ENCODE results near the gene TLX2.
"Not testable (repeated sequence)": the region's sequence is repeated elsewhere in the genome, so short reads cannot be mapped to it uniquely, and the experiment has no call there.

TLX2 gene

GRCh38 chr2:74514368-74515270 lies at the start of gene TLX2:
Gene TLX2, plus strand, starts transcription at chr2:74514450. Its CDS starts 357 bp downstream, at chr2:74514807.
- DNase-seq (ENCODE audit: low spot score) = no peak

DNA sequence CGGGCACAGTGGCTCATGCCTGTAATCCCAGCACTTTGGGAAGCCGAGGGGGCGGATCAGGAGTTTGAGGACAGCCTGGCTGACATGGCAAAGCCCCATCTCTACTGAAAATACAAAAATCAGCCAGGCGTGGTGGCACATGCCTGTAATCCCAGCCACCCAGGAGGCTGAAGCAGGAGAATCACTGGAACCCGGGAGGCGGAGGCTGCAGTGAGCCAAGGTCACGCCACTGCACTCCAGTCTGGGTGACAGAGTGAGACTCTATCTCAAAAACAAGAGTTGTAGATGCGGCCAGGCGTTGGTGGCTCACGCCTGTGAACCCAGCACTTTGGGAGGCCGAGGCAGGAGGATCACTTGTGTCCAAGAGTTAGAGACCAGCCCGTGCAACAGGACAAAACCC lies 43.5 kb upstream of the TLX2 start:
- DNase-seq (ENCODE audit: low spot score) = not testable (repeated sequence)

GRCh38 chr2:74471332-74472065 lies 42.8 kb upstream of the TLX2 start:
- DNase-seq (ENCODE audit: low spot score) = no peak

- DNase-seq (ENCODE audit: low spot score) = peak; percentile 96
Observed at GRCh38 chr2:74472086-74472944, 41.9 kb upstream of the TLX2 start, which contains the start of gene MRPL53. Gene MRPL53, minus strand, starts transcription at chr2:74472680. Its CDS starts 20 bp downstream, at chr2:74472660.

- no peak for DNase-seq (ENCODE audit: low spot score)
Observed at GRCh38 chr2:74472945-74473258, 41.3 kb upstream of the TLX2 start.

DNA sequence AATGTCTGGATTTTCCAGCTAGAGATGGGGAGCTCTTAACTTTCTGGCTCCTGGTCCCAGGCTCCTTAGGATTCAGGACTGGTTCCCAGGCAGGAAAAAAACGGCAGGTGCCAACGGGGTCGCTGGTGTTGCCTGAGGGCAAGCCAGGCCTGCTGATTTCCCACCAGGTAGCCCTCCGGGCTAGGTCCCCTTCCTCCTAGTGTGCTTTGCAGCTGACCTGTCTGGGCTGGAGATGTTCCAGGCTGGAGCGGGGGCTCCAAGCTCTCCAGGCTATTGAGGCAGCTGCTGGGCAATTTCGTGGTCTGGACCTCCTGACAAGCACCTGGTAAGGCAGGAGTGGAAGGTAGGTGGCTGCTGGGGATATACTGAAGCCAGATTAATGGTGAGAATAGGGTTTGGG lies 39.8 kb upstream of the TLX2 start:
- no peak for DNase-seq (ENCODE audit: low spot score)

- no peak for DNase-seq (ENCODE audit: low spot score)
Observed at GRCh38 chr2:74474899-74475298, 39.4 kb upstream of the TLX2 start.

DNA sequence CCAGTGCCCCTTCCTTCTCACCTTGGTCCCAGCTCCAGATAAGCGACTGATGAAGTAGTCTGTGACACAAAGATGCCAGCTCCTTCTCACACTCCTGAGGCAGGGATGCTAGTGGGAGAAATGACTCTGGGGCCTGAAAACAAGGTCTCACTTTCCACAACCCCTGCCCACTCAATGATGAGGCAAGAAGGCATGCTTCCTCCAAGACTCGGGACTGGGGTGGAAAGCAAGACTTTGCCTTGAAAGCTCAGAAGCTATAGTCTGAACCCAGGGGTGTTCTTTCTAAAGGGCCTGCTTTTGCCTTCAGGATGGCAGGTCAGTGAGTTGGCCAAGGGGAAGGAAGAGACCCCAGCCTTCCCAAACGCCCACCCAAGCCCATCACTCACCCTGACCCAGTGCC lies 32.8 kb upstream of the TLX2 start:
- no peak for DNase-seq (ENCODE audit: low spot score)

GRCh38 chr2:74481961-74482800 lies 32.1 kb upstream of the TLX2 start:
- DNase-seq (ENCODE audit: low spot score) = peak; percentile 53

- peak; percentile 95 for DNase-seq (ENCODE audit: low spot score)
Observed at GRCh38 chr2:74482801-74483674, 31.2 kb upstream of the TLX2 start, which contains the start of the genes CCDC142 and TTC31. Gene CCDC142, minus strand, starts transcription at chr2:74482998. Its CDS starts 161 bp downstream, at chr2:74482837. Gene TTC31, plus strand, starts transcription at chr2:74483081. Its CDS starts 15 bp downstream, at chr2:74483096.

GRCh38 chr2:74483675-74484164 lies 30.5 kb upstream of the TLX2 start:
- DNase-seq (ENCODE audit: low spot score) = not testable (repeated sequence)

DNA sequence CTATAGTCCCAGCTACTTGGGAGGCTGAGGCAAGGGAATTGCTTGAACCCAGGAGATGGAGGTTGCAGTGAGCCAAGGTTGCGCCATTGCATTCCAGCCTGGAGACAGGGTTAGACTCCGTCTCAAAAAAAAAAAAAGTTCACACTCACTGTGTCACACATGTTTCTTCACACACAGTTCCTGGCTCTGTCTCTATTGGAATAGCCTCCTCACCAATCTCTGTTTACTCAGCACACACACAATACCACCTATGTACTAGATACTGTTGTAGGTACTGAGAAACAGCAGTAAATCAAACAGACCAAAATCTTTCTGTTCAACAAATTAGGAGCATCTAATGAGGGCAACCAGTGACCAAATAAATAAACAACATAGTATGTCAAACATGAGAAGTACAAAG lies 28.1 kb upstream of the TLX2 start:
- DNase-seq (ENCODE audit: low spot score) = no peak

DNA sequence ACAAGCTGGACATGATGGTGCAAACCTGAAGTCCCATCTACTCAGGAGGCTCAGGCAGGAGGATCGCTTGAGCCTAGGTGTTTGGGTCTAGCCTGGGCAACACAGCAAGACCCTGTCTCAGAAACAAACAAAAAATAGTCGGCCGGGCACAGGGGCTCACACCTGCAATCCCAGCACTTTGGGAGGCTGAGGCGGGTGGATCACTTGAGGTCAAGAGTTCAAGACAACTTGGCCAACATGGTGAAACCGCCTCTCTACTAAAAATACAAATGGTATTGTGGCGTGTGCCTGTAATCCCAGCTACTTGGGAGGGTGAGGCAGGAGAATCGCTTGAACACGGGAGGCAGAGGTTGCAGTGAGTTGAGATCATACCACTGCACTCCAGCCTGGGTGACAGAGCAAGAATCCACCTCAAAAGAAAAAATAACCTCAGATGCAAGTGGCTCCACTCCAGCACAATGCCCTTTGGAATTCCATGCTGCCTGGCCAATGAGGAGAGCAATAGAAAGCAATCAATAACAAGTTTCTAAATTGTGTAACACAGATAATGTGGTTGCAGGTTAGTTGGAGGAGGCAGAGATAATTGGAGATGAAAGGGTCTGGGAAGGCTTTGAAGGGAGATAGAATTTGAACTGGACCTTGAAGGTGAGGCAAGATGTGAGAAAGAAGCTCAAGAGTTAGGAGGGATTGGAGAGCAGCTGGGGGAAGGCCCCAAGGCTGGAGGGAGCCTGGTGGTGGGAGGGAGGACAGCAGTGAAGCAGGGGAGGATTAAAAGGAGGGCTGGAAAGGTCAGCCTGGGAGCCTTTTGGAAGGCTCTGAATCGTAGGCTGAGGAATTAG lies 25.4 kb upstream of the TLX2 start:
- no peak for DNase-seq (ENCODE audit: low spot score)

DNA sequence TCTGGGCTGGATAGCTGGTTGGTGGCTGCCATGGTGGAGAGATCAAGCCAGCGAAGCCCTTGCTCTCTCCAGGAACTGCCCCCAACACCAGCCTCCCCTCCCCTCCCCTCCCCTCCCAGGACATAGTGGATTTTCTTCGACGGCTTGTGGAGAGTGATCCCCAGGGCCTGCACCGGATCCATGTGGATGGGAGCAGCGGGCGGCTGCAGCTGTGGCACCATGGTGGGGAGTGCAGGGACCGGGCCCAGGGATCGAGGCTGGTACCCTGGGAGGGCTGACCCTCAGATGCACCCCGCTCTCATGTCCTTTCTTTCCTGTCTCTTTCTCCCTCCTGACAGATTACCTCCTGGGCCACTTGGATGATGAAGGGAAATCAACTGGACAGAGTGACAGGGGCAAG lies 24.3 kb upstream of the TLX2 start:
- DNase-seq (ENCODE audit: low spot score) = no peak

- DNase-seq (ENCODE audit: low spot score) = no peak
Observed at GRCh38 chr2:74491648-74492544, 22.4 kb upstream of the TLX2 start.

DNA sequence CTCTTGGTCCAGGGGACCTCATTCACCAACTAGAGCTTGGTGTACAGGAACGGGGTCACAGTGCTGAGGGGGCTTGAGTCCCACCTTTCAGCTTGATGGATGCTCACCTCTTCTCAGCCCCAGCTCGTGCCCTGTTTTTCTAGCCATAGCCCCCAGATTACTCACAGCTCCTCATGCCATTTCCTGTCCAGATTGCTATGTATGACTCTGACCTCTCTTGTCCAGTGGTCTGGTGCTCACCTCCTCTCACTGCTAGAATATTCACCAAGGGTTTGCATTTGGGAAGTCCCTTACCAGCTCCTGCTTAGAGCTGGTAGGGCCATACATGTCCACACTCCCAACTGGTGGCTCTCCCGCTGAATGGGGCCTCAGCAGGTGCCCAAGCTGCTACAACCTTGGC lies 20.7 kb upstream of the TLX2 start:
- DNase-seq (ENCODE audit: low spot score) = no peak

- no peak for DNase-seq (ENCODE audit: low spot score)
Observed at GRCh38 chr2:74495440-74495839, 18.8 kb upstream of the TLX2 start.

Data from CD4-positive, alpha-beta T cell treated with Interleukin-15 for 4 hours (primary cell).